Activated CD8-positive, alpha-beta memory T cell treated with anti-CD3 and anti-CD28 coated beads, Interleukin-2, amount 50 U/mL, for 1 hour (primary cell): ENCODE measurements around the gene EEF1B2.
"Not testable (repeated sequence)": the region's sequence is repeated elsewhere in the genome, so short reads cannot be mapped to it uniquely, and the experiment has no call there.

Source experiments
- DNase-seq: peaks from one replicate; pipeline ENCODE4 v3.0.0-alpha.2; 2020; ENCODE audit errors: extremely low read depth

The EEF1B2 gene

GRCh38 chr2:206159346-206160124 lies at the start of gene EEF1B2, which contains the start of gene NDUFS1:
Gene EEF1B2, plus strand, starts transcription at chr2:206159895. Its CDS starts 85 bp downstream, at chr2:206159980.
Gene NDUFS1, minus strand, starts transcription at chr2:206159444. Its CDS starts 5,766 bp downstream, at chr2:206153678.
- peak; percentile 88 for DNase-seq

GRCh38 chr2:206112108-206112507 lies 47.6 kb upstream of the EEF1B2 start:
- no peak for DNase-seq

DNA sequence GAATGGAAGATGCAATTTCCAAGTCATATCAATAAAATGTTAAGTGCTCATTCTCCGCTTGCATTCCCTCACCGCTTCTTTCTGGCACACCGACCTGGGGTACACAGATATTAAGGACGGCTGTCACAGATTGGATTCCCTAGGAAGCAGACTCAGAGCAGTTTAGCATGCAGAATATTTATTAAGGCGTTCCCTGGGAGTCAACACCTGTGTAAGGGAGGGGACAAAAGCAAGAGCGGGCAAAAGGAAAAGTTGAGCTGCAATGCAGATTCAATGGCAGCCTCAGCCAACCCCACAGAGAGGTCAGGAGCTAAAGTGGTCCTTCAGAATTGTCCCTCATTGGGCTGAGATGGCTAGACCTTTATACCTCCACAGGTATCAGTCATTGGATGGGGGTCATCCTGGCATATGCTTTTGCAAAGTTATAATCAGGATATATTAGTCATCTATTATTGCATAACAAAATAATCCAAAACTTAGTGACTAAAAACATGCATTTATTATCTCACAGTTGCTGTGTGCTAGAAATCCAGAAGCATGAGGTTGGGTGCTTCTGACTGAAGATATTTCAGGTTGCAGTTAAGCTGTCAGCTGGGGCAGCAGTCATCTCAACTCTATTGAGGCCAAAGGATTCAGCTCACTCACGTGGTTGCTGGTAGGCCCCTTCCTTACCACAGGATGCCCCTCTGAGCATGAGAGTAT lies 46.7 kb upstream of the EEF1B2 start:
- DNase-seq = no peak

- no peak for DNase-seq
Measured at GRCh38 chr2:206115026-206115578, 44.6 kb upstream of the EEF1B2 start.

DNA sequence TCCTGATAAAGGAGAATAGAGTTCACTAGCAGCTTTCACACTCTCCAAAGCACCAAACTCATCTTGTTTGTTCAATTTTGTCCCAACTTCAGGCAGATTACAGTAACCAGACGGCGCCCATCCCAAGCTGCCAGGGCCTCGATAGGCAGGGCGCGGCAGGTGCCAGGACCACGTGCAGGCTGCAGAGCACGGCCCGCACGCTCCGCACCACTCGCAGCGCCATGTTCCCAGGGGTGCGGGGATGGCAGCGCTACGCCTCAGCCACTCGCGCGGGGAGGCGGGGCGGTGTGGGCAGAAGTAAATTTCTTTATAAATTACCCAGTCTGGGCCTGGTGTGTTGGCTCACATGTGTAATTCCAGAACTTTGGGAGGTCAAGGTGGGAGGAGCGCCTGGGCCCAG lies 43.4 kb upstream of the EEF1B2 start:
- no peak for DNase-seq

GRCh38 chr2:206122569-206122968 lies 37.1 kb upstream of the EEF1B2 start:
- not testable (repeated sequence) for DNase-seq

- no peak for DNase-seq
Measured at GRCh38 chr2:206125901-206126300, 33.8 kb upstream of the EEF1B2 start.

DNA sequence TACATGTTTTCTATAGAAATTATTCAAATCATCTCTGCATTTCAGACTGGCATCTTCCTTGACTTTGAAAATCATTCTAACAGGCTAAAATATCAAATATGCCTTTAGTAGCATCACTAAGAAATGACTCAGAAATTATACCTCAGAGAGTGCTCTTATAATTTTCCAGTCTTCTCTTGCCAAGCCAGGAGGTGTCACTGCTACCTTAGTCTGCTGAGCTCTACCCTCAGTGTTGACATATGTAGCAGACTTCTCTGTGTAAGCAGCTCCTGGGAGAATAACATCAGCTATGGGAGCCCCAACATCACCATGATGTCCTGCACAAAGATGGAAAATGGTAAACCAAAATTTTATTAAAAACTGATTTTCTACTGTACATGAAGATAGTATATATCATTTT lies 32.0 kb upstream of the EEF1B2 start:
- DNase-seq = no peak

DNA sequence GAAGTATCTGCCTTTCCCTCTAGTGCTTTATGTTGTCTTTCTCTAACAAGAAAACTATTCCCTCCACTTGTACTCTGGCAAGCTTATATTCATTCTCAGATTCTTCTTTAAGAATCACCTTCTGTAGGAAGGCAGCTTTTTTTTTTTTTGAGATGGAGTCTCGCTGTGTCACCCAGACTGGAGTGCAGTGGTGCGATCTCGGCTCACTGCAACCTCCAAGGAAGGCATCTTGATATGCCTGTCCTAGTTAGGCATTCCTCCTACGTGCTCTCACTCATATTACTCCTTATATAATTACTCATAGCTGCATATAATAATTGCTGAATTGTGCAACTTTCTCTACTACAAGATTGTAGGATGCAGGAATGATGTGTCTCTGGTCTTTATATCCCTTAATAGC lies 16.2 kb upstream of the EEF1B2 start:
- no peak for DNase-seq

GRCh38 chr2:206144383-206144782 lies 15.3 kb upstream of the EEF1B2 start:
- no peak for DNase-seq

DNA sequence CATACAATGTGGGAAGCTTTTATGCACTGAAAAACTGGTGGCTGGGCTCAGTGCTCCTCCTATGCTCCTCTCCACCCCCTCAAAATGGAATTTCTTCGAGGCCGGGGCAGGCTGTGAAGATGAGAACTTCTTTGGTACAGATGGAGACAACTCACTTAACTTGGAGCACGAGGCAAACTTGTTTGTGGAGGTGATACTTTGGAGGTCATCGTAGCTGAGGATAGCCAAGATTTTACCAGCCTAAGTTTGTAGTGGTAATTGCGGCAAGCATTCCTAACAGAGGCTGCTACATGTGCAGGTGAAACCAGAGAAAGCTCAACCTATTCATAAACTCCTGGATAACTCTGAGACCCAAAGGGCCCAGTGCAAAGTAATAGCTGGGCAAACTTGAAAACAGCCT lies 14.0 kb upstream of the EEF1B2 start:
- no peak for DNase-seq

DNA sequence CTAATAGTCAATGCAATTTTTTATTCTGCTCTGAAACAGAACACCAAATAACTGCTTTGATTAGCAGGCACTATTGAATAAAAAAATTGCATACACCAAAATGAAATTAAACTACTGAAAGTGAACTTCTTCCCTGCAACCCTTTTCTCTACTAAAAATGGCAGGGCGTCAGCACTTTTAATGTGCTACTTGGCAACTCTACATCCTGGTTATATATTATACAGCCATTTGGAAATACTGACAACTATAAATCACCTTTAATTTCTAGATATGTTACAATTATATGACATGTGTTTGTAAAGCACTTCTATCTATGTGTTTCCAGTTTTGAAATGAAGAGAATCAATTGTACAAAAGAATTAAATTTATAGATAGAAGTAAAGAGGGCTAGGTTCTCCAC lies 10.4 kb upstream of the EEF1B2 start:
- no peak for DNase-seq

DNA sequence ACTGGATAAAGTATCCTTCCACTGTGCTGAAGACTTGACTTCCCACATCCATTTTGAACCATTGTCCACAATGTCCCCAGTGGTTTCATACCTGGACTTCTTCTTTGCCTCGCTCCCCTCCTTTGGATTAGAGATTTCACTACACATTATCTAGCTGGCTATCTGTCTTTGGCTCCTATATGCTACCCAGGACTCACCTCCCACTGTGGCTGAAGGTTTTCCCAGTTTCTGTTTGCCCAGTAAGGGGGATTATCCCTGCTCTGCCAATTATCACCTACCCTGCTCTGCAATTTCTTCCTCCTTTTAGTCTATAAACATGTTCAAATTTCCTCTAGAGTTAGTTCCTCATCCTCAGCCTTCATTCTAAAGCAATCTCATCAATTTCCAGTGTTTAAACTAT lies 9.5 kb upstream of the EEF1B2 start:
- no peak for DNase-seq

- DNase-seq = no peak
Measured at GRCh38 chr2:206150631-206151030, 9.1 kb upstream of the EEF1B2 start.

GRCh38 chr2:206154197-206154596 lies 5.5 kb upstream of the EEF1B2 start:
- no peak for DNase-seq

GRCh38 chr2:206157014-206157413 lies 2.7 kb upstream of the EEF1B2 start:
- DNase-seq = not testable (repeated sequence)

GRCh38 chr2:206158563-206159345 lies 941 bp upstream of the EEF1B2 start:
- DNase-seq = no peak

GRCh38 chr2:206160125-206160806 lies 571 bp downstream of the EEF1B2 start:
- DNase-seq = no peak

GRCh38 chr2:206160807-206161179 lies 1.1 kb downstream of the EEF1B2 start:
- DNase-seq = no peak

DNA sequence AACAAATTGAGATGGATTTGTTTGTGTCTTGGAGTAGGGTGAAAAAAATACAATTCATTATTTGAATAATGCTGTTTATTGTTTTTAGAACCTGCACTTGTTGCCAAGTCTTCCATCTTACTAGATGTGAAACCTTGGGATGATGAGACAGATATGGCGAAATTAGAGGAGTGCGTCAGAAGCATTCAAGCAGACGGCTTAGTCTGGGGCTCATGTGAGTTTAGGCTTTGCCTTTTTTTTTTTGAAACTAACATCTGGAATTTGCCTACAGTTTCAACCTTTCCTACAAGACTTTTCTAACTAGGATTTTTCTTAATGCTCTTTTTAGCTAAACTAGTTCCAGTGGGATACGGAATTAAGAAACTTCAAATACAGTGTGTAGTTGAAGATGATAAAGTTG lies 2.7 kb downstream of the EEF1B2 start:
- DNase-seq = not testable (repeated sequence)

GRCh38 chr2:206163251-206163880 lies 3.7 kb downstream of the EEF1B2 start:
- DNase-seq = no peak
